A549 (cell line): ENCODE results near the gene DIAPH2.

Experiments
- CHD2 ChIP-seq: fragments of 150-350 bp; IDR thresholded peaks from 2 replicates; pipeline ENCODE4 v1.6.1; 2014; ENCODE audit warnings: low read length; ENCODE audit not compliant: partially characterized antibody
- CTCF ChIP-seq: fragments of >200 bp; sonication (Bioruptor Twin); formaldehyde crosslinking; IDR thresholded peaks from 3 replicates; pipeline ENCODE4 v1.5.1; 2016
- GATA3 ChIP-seq: IDR thresholded peaks from 2 replicates; pipeline ENCODE4 v1.6.1; 2012; ENCODE audit warnings: borderline replicate concordance
- POLR2A ChIP-seq: IDR thresholded peaks from 2 replicates; pipeline ENCODE4 v1.6.1; 2012; ENCODE audit warnings: mild to moderate bottlenecking, low read length
- RAD21 ChIP-seq, 2 experiments: fragments of >200 bp in 1 of 2; sonication (Bioruptor Twin) in 1 of 2; formaldehyde crosslinking in 1 of 2; IDR thresholded peaks in 1 of 2; conservative IDR thresholded peaks in 1 of 2; 2 replicates in 1 of 2; 3 replicates in 1 of 2; pipeline ENCODE4 v1.6.1; 2012 to 2018; ENCODE audit warnings: inconsistent platforms in 1 of 2
- REST ChIP-seq: fragments of 200-600 bp; sonication (generic); IDR thresholded peaks from 2 replicates; pipeline ENCODE4 v1.6.1; 2016; ENCODE audit warnings: antibody characterized with exemption, mild to moderate bottlenecking, moderate library complexity

GRCh38 chrX:96776966-96777365, 92.3 kb downstream of the DIAPH2 start:
- TF ChIP-seq POLR2A = no peak
- TF ChIP-seq CTCF = no peak
- TF ChIP-seq CHD2 = no peak
- TF ChIP-seq GATA3 = no peak
- no peak for TF ChIP-seq RAD21 (conservative IDR thresholded peaks at IDR 0.05 in 1 of 2, IDR thresholded peaks at IDR 0.05 in 1 of 2)
- TF ChIP-seq REST = no peak
